ENCODE measurements around the gene LMX1B. TPM values are rescaled to one million over a fixed set of nuclear protein-coding genes. Genes with fewer than 3 reads are reported as not detected.

LMX1B gene
- total and polyA plus RNA-seq, 2 of the 4 experiments (the other 2 are of a cell fraction), result not detected

GRCh38 chr9:126642010-126642744 lies 28.4 kb downstream of the LMX1B start:
- H4K20me1 ChIP-seq (ENCODE audit: insufficient read depth, low read length), result no peaks in the 10 kb centered on the region; the same call in 1 of the 2 replicates
- no peaks in the 10 kb centered on the region for H3K4me1 ChIP-seq (ENCODE audit: control insufficient read depth, insufficient read depth, low read length)
- H3K56ac ChIP-seq (ENCODE audit: extremely low read depth, insufficient read depth, low read length), result no peak overlapping the region
- ChIA-PET POLR2A (ENCODE audit: unreplicated experiment) (no interaction called here), CTCF (no interaction called here)
- no peaks in the 10 kb centered on the region for H3K79me1 ChIP-seq (ENCODE audit: low read depth in 1 of 2, low read length in 2 of 2)
- whole genome bisulfite sequencing, 2 experiments (ENCODE audit: extremely low coverage in 2 of 2, insufficient read length in 1 of 2), result 41% methylated on average over 3 of the region's 13 CpGs; no CpG with 5 or more reads in 1 of the 2 experiments
- no peak overlapping the region for H3K4me2 ChIP-seq (ENCODE audit: low read depth, low read length)
- no peak overlapping the region for H4K91ac ChIP-seq (ENCODE audit: insufficient read depth, low read depth, low read length)
- H3K9me3 ChIP-seq (ENCODE audit: control insufficient read depth, insufficient read depth, low read length), result no peaks in the 10 kb centered on the region
- no peak overlapping the region for H4K5ac ChIP-seq (ENCODE audit: low read depth, low read length)
- H3K4ac ChIP-seq (ENCODE audit: low read depth, low read length), result no peak overlapping the region
- H2AK5ac ChIP-seq (ENCODE audit: low read depth, low read length), result no peak overlapping the region
- H3K27ac ChIP-seq (ENCODE audit: insufficient read depth, low read length), result no peak overlapping the region
- DNase-seq, result no peak
- H2BK5ac ChIP-seq (ENCODE audit: low read depth, low read length, poor library complexity, severe bottlenecking), result no peak overlapping the region
- intact Hi-C loops (cut with micrococcal nuclease) (no loop called here), in situ Hi-C loops (cut with MboI; ENCODE audit: low sequenced_read_pairs) (no loop called here), dilution Hi-C loops (cut with HindIII; ENCODE audit: low sequenced_read_pairs, unreplicated experiment) (no loop called here)
- no TSS peak for BruUV-seq (replicated peaks)
- H3K14ac ChIP-seq (replicated peaks; ENCODE audit: low read depth, low read length), result no peak overlapping the region
- H3K18ac ChIP-seq (ENCODE audit: low read depth, low read length), result no peak overlapping the region
- ATAC-seq (ENCODE audit: low read depth), result no peak
- H4K8ac ChIP-seq (ENCODE audit: low read depth in 2 of 2, low read length in 2 of 2), result no peak overlapping the region
- no peak overlapping the region for H3K4me3 ChIP-seq (ENCODE audit: insufficient read depth, low read depth, low read length)
- H2AFZ ChIP-seq (replicated peaks; ENCODE audit: low read length, poor library complexity), result no peak overlapping the region
- no peak overlapping the region for H3K23ac ChIP-seq (ENCODE audit: low read depth, low read length)
- TF ChIP-seq CEBPB (IDR thresholded peaks at IDR 0.05; ENCODE audit: low read depth, low read length), result no peak
- no peak for TF ChIP-seq RFX5 (IDR thresholded peaks at IDR 0.05; ENCODE audit: low read depth, low read length)
- TF ChIP-seq CHD1 (IDR thresholded peaks at IDR 0.05; ENCODE audit: low read depth, low read length), result no peak
- TF ChIP-seq CTCF (conservative IDR thresholded peaks at IDR 0.05; ENCODE audit: low read depth, low read length), result no peak
- TF ChIP-seq MXI1 (IDR thresholded peaks at IDR 0.05; ENCODE audit: borderline replicate concordance, low read depth, low read length), result no peak
- TF ChIP-seq MAFK (IDR thresholded peaks at IDR 0.05; ENCODE audit: low read depth, low read length), result no peak
- no peak for TF ChIP-seq FOS (IDR thresholded peaks at IDR 0.05; ENCODE audit: low read depth, low read length)
- no peak for TF ChIP-seq MAZ (IDR thresholded peaks at IDR 0.05; ENCODE audit: borderline replicate concordance, low read depth, low read length)
- no peak for TF ChIP-seq RCOR1 (IDR thresholded peaks at IDR 0.05; ENCODE audit: insufficient replicate concordance, low read length)
- peaks cover 96% of the 10 kb centered on the region for H3K27me3 ChIP-seq (ENCODE audit: control insufficient read depth, insufficient read depth, low read length)
- no peaks in the 10 kb centered on the region for H3K36me3 ChIP-seq (ENCODE audit: control insufficient read depth, insufficient read depth, low read length)
- H2BK120ac ChIP-seq (ENCODE audit: low read depth, low read length), result no peak overlapping the region
- no peak overlapping the region for H3K9ac ChIP-seq (ENCODE audit: low read depth, low read length)
- no peak overlapping the region for H2BK20ac ChIP-seq (ENCODE audit: low read depth, low read length)
- H2AK9ac ChIP-seq (replicated peaks; ENCODE audit: low read depth, low read length, poor library complexity), result no peak overlapping the region
- H3K9me1 ChIP-seq (ENCODE audit: insufficient read depth, low read length), result no peaks in the 10 kb centered on the region
- no peak overlapping the region for H2BK15ac ChIP-seq (ENCODE audit: low read depth, low read length)

All from IMR-90 (cell line).